Neural progenitor cell (in vitro differentiated cells): ENCODE results near the gene CACTIN.

Source experiments
- CTCF ChIP-seq: fragments of 200-600 bp; sonication (generic); IDR thresholded peaks from 2 replicates; pipeline ENCODE4 v1.5.1; 2017; ENCODE audit warnings: antibody characterized with exemption, mild to moderate bottlenecking
- EZH2phosphoT487 ChIP-seq: fragments of 200-600 bp; sonication (generic); IDR thresholded peaks from 2 replicates; pipeline ENCODE4 v1.6.1; 2017; ENCODE audit warnings: antibody characterized with exemption

DNA sequence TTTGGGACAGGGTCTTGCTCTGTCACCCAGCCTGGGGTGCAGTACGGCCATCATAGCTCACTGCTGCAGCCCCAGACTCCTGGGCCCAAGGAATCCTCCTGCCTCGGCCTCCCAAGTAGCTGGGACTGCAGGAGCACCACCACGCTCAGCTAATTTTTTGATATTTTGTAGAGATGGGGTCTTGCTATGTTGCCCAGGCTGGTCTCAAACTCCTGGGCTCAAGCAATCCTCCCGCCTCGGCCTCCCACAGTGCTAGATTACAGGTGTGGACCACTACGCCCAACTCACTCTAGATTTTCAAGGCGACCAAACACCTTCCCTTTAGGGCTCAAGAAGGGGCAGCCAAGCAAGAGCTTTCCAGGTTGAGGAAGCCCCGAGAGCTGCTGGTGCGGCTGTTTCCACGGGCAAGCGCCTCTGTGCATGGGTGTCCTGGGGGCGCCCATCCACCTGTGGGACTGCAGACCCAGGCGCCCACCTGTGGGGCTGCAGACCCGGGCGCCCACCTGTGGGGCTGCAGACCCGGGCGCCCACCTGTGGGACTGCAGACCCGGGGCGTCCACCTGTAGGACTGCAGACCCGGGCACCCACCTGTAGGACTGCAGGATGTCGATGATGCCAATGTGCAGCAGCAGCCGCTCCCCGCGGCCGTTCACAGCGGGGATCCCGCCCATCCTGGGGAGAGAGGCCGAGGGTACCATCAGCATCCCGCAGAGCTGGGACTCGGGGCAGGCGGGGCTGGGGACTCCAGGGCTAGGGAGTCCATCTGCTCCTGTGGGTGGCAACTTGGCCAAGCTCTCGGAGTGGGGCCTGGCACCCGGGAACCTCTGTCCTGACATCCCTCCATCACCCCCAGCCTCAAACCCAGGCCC is 21.7 kb upstream of the CACTIN start:
- TF ChIP-seq CTCF (no peak), EZH2phosphoT487 (no peak)
